MM.1S (cell line): ENCODE results near the gene DHX9.

Experiments used
- EZH2 ChIP-seq: fragments of 300-600 bp; sonication (generic); optimal IDR thresholded peaks from 2 replicates; pipeline ENCODE3; 2017; ENCODE audit warnings: low read depth, mild to moderate bottlenecking, antibody characterized with exemption, low read length, mixed read lengths
- TF ChIP-seq, protein P1 (sequence below): fragments of 300-600 bp; sonication (generic); IDR thresholded peaks from 2 replicates; pipeline ENCODE4 v1.5.1; 2016; ENCODE audit warnings: antibody characterized with exemption, low read length, mixed read lengths

DNA sequence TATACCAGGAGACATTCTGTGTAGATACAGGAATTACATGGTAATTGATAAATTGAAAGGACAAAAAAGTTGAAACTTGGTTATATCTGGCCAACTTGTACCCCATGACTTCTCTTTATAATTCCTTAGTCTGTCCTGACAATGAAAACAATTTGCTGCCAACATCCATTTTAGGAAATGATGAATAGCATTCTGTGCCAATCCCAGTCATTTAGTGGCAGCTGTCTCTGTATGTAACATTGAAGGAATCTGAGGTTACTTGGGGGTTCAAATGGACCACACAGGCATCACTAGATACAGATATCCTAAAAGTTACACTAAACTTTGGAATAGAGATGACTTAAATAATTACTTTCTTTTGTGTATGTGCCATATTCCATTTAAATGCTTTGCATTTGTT is 38.2 kb downstream of the DHX9 start:
- TF ChIP-seq EZH2: no peak
- TF ChIP-seq, protein P1, sequence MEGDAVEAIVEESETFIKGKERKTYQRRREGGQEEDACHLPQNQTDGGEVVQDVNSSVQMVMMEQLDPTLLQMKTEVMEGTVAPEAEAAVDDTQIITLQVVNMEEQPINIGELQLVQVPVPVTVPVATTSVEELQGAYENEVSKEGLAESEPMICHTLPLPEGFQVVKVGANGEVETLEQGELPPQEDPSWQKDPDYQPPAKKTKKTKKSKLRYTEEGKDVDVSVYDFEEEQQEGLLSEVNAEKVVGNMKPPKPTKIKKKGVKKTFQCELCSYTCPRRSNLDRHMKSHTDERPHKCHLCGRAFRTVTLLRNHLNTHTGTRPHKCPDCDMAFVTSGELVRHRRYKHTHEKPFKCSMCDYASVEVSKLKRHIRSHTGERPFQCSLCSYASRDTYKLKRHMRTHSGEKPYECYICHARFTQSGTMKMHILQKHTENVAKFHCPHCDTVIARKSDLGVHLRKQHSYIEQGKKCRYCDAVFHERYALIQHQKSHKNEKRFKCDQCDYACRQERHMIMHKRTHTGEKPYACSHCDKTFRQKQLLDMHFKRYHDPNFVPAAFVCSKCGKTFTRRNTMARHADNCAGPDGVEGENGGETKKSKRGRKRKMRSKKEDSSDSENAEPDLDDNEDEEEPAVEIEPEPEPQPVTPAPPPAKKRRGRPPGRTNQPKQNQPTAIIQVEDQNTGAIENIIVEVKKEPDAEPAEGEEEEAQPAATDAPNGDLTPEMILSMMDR: no peak
